ENCODE data around the gene WASHC3. TPM values are rescaled to one million over a fixed set of nuclear protein-coding genes. Genes with fewer than 3 reads are reported as not detected.

The WASHC3 gene, protein sequence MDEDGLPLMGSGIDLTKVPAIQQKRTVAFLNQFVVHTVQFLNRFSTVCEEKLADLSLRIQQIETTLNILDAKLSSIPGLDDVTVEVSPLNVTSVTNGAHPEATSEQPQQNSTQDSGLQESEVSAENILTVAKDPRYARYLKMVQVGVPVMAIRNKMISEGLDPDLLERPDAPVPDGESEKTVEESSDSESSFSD
- total RNA-seq: 63.5 and 90.7 TPM in 2 replicates

DNA sequence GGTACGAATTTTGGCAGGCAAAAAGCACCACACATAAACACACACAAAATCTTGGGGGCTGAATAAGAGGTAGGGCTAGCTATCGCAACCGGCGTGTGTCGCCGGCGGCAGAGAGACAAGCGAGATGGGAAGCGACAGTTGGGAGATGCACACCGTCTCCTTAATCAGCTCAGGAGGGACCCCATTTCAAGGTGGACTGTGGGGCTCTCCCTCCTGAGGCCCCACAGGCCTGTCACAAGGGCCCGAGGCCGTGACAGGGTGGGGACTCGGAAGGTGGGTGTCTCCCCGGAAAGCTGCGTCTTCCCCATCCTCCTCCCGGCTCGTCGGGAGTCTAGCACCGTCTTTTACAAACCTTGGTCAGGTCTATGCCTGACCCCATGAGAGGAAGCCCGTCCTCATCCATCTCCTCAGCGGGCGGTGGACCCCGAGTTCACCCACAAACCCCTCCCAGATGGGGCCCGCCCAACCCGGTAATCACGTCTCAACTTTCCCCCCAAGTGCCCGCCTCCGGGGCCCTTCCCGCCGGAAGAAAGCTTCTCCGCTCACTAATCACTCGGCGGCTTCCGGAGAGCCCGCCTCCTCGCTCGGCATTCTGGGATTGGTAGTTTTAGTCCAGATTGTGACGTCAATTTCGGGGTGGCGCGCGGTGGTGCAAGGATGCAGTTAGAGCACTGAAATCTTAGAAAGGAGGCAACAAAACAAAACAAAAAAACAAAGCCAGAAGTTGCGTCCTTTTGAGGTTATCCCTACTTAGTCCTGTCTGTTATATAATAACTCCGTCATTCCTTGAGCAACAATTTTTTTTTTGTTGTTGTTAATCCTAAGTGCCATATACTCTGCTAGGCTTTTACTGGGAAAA is at the start of gene WASHC3:
TSS of gene WASHC3 (minus strand) at position 432 of the 859 bp plus-strand sequence. CDS start at position 403, 29 bp downstream.

Other genes starting within 250 kb of the WASHC3 start
- gene GNPTAB, start 231.0 kb downstream of the WASHC3 start, total RNA-seq: 46.3 and 65.9 TPM in 2 replicates
- gene DRAM1, start 184.4 kb downstream of the WASHC3 start, total RNA-seq: 32.7 and 85.3 TPM in 2 replicates
- gene NUP37, start 58.1 kb upstream of the WASHC3 start, total RNA-seq: 20.0 and 28.7 TPM in 2 replicates
- 3.1 and 5.1 TPM in 2 replicates for gene PARPBP, start 58.2 kb upstream of the WASHC3 start, total RNA-seq
- gene PMCH, start 135.8 kb upstream of the WASHC3 start, total RNA-seq: 0.30 and 0.39 TPM in 2 replicates

All from smooth muscle cell of the pulmonary artery (primary cell).